ENCODE data around the gene RPP30. TPM values are rescaled to one million over a fixed set of nuclear protein-coding genes. Genes with fewer than 3 reads are reported as not detected.

Gene RPP30
- total RNA-seq = 47.7 and 48.9 TPM in 2 replicates

DNA sequence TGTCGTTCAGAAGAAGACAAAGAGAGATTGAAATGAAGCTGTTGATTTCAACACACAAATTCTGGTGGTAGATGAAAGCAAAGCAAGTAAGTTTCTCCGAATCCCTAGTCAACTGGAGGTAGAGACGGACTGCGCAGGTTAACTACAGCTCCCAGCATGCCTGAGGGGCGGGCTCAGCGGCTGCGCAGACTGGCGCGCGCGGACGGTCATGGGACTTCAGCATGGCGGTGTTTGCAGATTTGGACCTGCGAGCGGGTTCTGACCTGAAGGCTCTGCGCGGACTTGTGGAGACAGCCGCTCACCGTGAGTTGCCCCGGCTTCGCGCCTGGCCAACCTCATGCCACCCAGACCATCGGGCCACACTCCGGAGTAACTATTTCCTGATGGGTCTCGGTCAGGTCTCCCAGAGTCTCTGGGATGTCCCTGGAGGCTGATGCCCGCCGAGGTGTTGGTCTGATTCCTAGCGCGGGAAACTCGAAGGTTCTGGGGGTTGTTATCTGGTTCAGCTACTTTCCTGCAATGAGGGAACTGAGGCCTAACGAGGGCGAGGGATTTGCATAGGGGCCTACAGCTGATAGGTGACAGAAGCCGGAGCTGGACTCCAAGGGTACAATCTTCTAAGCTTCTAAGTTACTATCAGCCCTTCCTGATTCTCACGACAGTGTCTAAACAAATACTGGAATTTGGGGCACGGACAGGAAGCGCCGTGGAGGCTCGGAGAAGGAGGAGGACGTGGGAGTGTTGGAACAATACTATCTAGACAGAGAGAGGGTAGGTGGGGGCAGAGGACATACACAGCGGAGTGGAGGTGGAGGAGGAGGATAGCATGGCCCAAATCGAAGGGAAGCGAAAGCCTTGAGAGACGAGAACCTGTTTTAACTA is at the start of gene RPP30:
RPP30 (plus strand) TSS at position 209 of the 882 bp plus-strand sequence; CDS start at position 222, 13 bp downstream.

DNA sequence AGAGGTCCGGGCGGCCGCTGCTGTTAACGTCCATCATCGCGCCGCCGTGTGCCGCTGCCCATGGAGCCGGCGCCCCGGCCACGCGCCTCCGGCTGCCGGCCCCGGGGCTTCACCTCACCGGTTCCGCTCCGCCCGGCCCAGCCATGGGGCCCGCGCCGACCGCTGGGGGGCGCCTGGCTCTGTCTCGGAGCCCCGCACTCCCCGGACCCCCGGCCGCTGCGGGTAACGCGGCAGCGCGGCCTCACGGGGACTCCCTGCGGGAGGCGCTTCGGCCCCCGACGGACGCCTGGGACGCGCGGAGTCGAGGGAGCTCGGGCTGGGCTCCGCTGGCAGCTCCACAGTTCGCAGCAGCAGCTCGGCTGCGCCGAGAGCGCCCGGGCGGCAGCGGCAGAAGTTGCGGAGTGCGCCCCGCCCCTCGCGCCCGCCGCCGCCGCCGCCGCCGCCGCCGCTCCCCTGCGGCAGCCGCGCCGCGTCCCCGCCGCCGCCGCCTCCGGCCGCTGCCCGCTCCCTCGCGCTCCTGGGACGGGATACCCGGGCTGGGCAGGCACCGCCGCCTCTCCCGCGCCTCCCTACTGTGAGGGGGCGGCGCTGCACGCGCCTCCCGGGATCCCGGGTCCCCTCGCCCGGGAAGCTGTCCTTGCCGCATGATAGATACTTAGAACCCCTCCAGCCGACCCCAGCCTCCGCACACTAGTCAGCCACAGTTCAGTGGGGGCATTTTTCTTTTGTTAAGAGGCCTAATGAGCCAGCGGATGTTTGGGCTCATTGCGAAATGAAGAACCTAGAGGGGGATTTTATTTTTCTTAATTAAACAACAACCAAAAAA is 13.9 kb upstream of the RPP30 start, which contains the start of gene HTR7:
HTR7 (minus strand) TSS at position 405 of the 826 bp plus-strand sequence; CDS start at position 37, 368 bp downstream.

DNA sequence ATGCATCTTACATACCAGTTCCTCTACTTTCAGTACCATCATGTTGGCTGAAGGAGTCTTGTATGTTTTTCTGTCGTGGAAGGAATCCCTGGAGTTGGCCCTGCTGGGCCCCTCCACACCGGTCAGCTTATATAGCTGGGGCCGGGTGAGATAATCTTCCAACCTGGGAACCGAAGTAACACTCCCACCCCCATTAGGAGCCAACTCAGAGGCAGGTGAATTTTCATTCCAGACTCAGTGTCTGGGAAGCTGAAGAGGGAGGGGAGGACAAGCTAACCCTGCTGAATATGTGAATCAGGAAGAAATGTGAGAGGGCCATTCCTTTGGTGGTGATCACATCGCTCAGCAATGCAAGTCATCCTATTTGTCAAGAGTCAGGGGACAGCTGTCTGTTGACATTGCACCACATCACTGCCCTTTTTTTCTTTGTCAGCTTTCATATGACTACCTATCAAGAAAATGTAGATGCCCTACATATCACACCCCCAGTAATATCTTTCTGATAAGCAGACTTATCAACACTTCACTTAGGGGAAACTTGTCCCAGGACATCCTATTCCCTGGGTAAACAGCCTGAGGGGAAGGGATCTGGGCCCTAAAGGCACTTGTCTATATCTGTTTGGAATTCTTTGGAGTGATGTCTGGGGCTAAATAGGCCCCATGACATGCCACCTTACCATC is 49.4 kb downstream of the RPP30 start, which contains the start of gene ANKRD1:
ANKRD1 (minus strand) TSS at position 102 of the 681 bp plus-strand sequence; CDS start at position 42, 60 bp downstream.

Other genes with a start within 250 kb of the RPP30 start
- gene HTR7, start 13.9 kb upstream of the RPP30 start, total RNA-seq = 0.32 and 0.46 TPM in 2 replicates
- gene ANKRD1, start 49.1 kb downstream of the RPP30 start, total RNA-seq = 1,195 and 1,657 TPM in 2 replicates

Measured in epithelial cell of umbilical artery (primary cell).